Stomach (tissue), 9 donors: ENCODE data around the gene MRAP2. TPM values are rescaled to one million over a fixed set of nuclear protein-coding genes. Genes with fewer than 3 reads are reported as not detected.
"Not testable (repeated sequence)": the region's sequence is repeated elsewhere in the genome, so short reads cannot be mapped to it uniquely, and the experiment has no call there.

Experiments
- DNase-seq, 2 donors: peaks; one replicate each; pipeline versions ENCODE4 v3.0.0 to v3.0.0-alpha.2; 2013 to 2019
- H3K27ac ChIP-seq, 5 donors: fragments of 200-600 bp in 4 of 5; sonication (generic) in 4 of 5; one replicate each; pipeline ENCODE4 v1.5.1; 2013 to 2019; ENCODE audit warnings: mild to moderate bottlenecking in 1 of 5, moderate library complexity in 1 of 5
- H3K27me3 ChIP-seq, 3 donors: fragments of 200-600 bp; sonication (generic); one replicate each; pipeline ENCODE4 v1.5.1; 2017 to 2019; ENCODE audit warnings: mixed run types in 1 of 3
- H3K36me3 ChIP-seq, 4 donors: fragments of 200-600 bp; sonication (generic); 1 replicate in 3 of 4; 2 replicates in 1 of 4; pipeline ENCODE4 v1.5.1; 2016 to 2019
- H3K4me1 ChIP-seq, 4 donors: fragments of 200-600 bp; sonication (generic); one replicate each; pipeline ENCODE4 v1.5.1; 2016 to 2019
- H3K4me3 ChIP-seq, 4 donors: fragments of 200-600 bp; sonication (generic) in 3 of 4; one replicate each; pipeline ENCODE4 v1.5.1; 2016 to 2019; ENCODE audit warnings: mild to moderate bottlenecking in 1 of 4
- H3K9me3 ChIP-seq, 4 donors: fragments of 200-600 bp; sonication (generic); one replicate each; pipeline ENCODE4 v1.5.1; 2016 to 2019
- CTCF ChIP-seq, 7 experiments: fragments of 450-650 bp in 4 of 7; fragments of 200-600 bp in 3 of 7; sonication (generic) in 3 of 7; IDR thresholded peaks; one replicate each; pipeline ENCODE4 v1.5.1; 2016 to 2019; ENCODE audit warnings: antibody characterized with exemption in 7 of 7, control low read depth in 2 of 7, mild to moderate bottlenecking in 1 of 7
- EP300 ChIP-seq: sonication (generic); formaldehyde crosslinking; IDR thresholded peaks from one replicate; pipeline ENCODE4 v1.6.1; 2017; ENCODE audit warnings: antibody characterized with exemption
- POLR2A ChIP-seq, 4 donors: fragments of 450-650 bp; IDR thresholded peaks; one replicate each; pipeline ENCODE4 v1.6.1; 2016; ENCODE audit warnings: antibody characterized with exemption in 4 of 4, control low read depth in 2 of 4, mild to moderate bottlenecking in 1 of 4, moderate library complexity in 1 of 4
- POLR2AphosphoS5 ChIP-seq, 3 donors: sonication (generic); formaldehyde crosslinking; IDR thresholded peaks; one replicate each; pipeline ENCODE4 v1.6.1; 2016; ENCODE audit warnings: antibody characterized with exemption in 3 of 3
- WGBS, 5 donors: extraction: QIAGEN DNeasy Blood & Tissue Kit in 3 of 5; methylation state at CpG; one replicate each; pipeline versions ENCODE4 v1.1.5 to v1.1.7; 2013 to 2018; 5-methylcytosine and 5-hydroxymethylcytosine counted together
- intact Hi-C: fragments of 100-400 bp; cut with DNase I; formaldehyde crosslinking; loops from one replicate; pipeline ENCODE4 v1.15.1; 2023; ENCODE audit warnings: low total_unique reads
- polyA plus RNA-seq, 3 donors: library from polyadenylated mRNA; stranded (reverse); fragments of 200-250 nt; gene quantifications; one replicate each; pipeline ENCODE4 v1.2.3, GENCODE V29; 2013
- total RNA-seq, 5 donors: library from RNA; depleted of rRNA; stranded (reverse); fragments of >200 nt; gene quantifications; one replicate each; pipeline versions ENCODE4 v1.1.0 to v1.2.3, GENCODE V29; 2014 to 2016
- donor health status: healthy with polysubstance abuse.
- donor health status: Bipolar disorder and iron deficiency.
- donor health status: healthy.

Gene MRAP2
- total and polyA plus RNA-seq, 8 donors, result 1.3 to 20.2 (median 4.1) TPM

- Histone ChIP-seq H3K27ac (no peak overlapping the region), H3K27me3 (no peaks in the 10 kb centered on the region), H3K36me3 (peaks cover 0 to 36% (median 28%) of the 10 kb centered on the region in 4 donors), H3K4me3 (no peak overlapping the region), H3K9me3 (no peaks in the 10 kb centered on the region), H3K4me1 (no peaks in the 10 kb centered on the region)
- TF ChIP-seq POLR2AphosphoS5 (IDR thresholded peaks at IDR 0.05), result no peak
- no peak for TF ChIP-seq EP300
- no peak for TF ChIP-seq POLR2A (IDR thresholded peaks at IDR 0.05)
- TF ChIP-seq CTCF (IDR thresholded peaks at IDR 0.05), result no peak
- intact Hi-C loops, result no loop called here
- DNase-seq, result no peak
- WGBS, 5 donors, result 90 to 100% (median 92%) methylated on average over 2 of the region's 2 CpGs
Measured at GRCh38 chr6:84123186-84123585, 89.6 kb downstream of the MRAP2 start.

DNA sequence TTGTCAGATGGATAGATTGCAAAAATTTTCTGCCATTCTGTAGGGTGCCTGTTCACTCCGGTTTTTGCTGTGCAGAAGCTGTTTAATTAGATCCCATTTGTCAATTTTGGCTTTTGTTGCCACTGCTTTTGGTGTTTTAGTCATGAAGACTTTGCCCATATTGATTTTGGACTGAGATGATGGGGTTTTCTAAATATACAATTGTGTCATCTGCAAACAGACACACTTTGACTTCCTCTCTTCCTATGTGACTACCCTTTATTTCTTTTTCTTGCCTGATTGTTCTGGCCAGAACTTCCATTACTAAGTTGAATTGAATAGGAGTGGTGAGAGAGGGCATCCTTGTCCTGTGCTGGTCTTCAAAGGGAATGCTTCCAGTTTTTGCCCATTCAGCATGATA, 96.0 kb downstream of the MRAP2 start:
- H3K4me3 ChIP-seq, intact Hi-C loops, H3K27me3 ChIP-seq, H3K4me1 ChIP-seq, H3K27ac ChIP-seq, DNase-seq: not testable (repeated sequence)
- Histone ChIP-seq H3K9me3 (peaks cover 0 to 12% (median 3%) of the 10 kb centered on the region in 4 donors), H3K36me3 (peaks cover 0 to 44% (median 36%) of the 10 kb centered on the region in 4 donors)
- 90 to 96% (median 95%) methylated on average over 1 of the region's 1 CpG for WGBS, 5 donors

DNA sequence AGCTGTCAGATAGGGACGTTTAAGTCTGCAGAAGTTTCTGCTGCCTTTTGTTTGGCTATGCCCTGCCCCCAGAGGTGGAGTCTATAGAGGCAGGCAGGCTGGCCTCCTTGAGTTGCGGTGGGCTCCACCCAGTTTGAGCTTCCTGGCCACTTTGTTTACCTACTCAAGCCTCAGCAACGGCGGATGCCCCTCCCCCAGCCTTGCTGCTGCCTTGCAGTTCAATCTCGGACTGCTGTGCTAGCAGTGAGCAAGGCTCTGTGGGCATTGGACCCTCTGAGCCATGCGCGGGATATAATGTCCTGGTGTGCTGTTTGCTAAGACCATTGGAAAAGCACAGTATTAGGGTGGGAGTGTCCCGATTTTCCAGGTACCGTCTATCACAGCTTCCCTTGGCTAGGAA, 99.8 kb downstream of the MRAP2 start:
- intact Hi-C loops, H3K27me3 ChIP-seq, H3K27ac ChIP-seq, H3K4me1 ChIP-seq, H3K4me3 ChIP-seq, DNase-seq: not testable (repeated sequence)
- Histone ChIP-seq H3K36me3 (peaks cover 11 to 47% (median 30%) of the 10 kb centered on the region in 4 donors), H3K9me3 (peaks cover 0 to 12% (median 3%) of the 10 kb centered on the region in 4 donors)
- WGBS, 5 donors, result 95 to 100% (median 95%) methylated on average over 8 to 9 of the region's 9 CpGs

DNA sequence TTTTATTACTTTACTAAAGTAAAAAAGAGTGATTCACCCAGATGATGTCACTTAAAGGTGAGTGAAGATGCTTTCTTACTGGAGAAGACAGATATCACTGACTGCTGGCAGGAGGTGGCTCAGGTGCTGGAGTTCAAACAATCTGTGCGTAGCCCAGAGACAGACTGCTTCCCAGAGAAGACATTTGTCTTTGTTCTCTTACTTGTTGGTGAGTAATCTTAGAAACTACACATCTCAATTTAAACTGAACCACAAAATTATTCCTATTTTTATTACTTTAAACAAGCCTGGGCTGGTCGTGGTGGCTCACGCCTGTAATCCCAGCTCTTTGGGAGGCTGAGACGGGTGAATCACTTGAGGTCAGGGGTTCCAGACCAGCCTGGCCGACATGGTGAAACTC, 101.7 kb downstream of the MRAP2 start:
- TF ChIP-seq EP300 (no peak), POLR2AphosphoS5 (IDR thresholded peaks at IDR 0.05) (no peak), CTCF (IDR thresholded peaks at IDR 0.05) (no peak), POLR2A (IDR thresholded peaks at IDR 0.05) (no peak)
- no peak overlapping the region for H3K27ac ChIP-seq
- WGBS, 5 donors, result 94 to 97% (median 96%) methylated on average over 5 of the region's 5 CpGs
- no peaks in the 10 kb centered on the region for H3K27me3 ChIP-seq
- DNase-seq, result no peak
- intact Hi-C loops, result no loop called here
- peaks cover 11 to 55% (median 38%) of the 10 kb centered on the region in 4 donors for H3K36me3 ChIP-seq
- no peak overlapping the region for H3K4me3 ChIP-seq
- H3K9me3 ChIP-seq, result peaks cover 0 to 12% (median 3%) of the 10 kb centered on the region in 4 donors
- H3K4me1 ChIP-seq, result no peaks in the 10 kb centered on the region

DNA sequence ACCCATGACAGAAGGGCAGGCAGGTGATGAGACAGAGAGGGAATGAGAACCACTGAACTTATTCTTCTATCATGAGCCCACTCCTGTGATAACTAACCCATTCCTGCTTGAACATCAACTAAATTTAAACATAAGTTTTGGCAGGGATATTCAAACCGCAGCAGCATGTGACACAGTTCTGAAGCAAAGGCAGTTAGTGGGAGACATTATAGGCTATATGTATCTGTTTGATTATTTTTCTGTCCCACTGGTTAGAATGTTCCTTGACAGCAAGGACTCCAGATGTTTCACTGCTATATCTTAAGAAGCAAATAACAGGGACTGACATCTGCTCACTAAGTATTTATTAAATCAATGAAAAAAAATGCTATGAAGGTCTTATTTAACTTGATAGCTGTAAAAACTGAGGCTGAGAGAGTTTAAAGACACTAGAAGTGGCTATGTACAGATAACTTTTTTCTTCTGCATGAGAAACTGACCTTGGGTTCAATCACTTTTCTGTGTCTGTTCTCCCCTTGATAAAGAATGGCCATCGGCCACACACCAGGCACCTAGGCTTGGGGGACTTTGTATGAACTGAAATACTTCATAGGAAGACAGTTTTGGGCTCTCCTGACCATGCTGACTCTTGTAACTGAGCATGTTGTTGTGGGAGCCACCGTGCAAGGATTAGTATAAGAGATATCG, 102.9 kb downstream of the MRAP2 start:
- DNase-seq, result no peak
- Histone ChIP-seq H3K27ac (no peak overlapping the region), H3K4me1 (no peaks in the 10 kb centered on the region), H3K27me3 (no peaks in the 10 kb centered on the region), H3K36me3 (peaks cover 11 to 63% (median 44%) of the 10 kb centered on the region in 4 donors), H3K9me3 (peaks cover 0 to 12% (median 3%) of the 10 kb centered on the region in 4 donors), H3K4me3 (no peak overlapping the region)
- TF ChIP-seq POLR2AphosphoS5 (IDR thresholded peaks at IDR 0.05) (no peak), CTCF (IDR thresholded peaks at IDR 0.05) (no peak), POLR2A (IDR thresholded peaks at IDR 0.05) (no peak), EP300 (no peak)
- intact Hi-C loops, result no loop called here
- WGBS, 5 donors, result 86 to 94% (median 92%) methylated on average over 4 of the region's 4 CpGs
